Neural progenitor cell (in vitro differentiated cells): ENCODE results near the gene ZP3.

Experiments used
- EZH2 ChIP-seq: fragments of 200-600 bp; sonication (generic); IDR thresholded peaks from 2 replicates; pipeline ENCODE4 v1.6.1; 2017; ENCODE audit warnings: antibody characterized with exemption, mild to moderate bottlenecking, moderate library complexity
- TF ChIP-seq, protein P1 (sequence below): fragments of 200-600 bp; sonication (generic); IDR thresholded peaks from 2 replicates; pipeline ENCODE4 v1.5.1; 2017; ENCODE audit warnings: antibody characterized with exemption, mild to moderate bottlenecking

DNA sequence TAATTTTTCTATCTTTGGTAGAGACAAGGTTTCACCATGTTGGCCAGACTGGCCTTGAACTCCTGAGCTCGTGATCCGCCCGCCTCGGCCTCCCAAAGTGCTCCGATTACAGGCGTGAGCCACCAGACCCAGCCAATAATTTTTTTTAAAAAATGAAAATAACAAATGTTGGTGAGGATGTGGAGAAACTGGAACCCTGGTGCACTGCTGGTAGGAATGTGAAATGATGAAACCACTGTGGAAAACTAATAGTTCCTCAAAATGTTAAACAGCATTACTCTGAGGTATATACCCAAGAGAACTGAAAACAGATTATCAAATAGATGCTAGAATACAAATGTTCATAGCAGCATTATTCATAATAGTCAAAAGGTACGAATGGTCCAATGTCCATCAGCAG lies 42.9 kb upstream of the ZP3 start:
- TF ChIP-seq, protein P1, sequence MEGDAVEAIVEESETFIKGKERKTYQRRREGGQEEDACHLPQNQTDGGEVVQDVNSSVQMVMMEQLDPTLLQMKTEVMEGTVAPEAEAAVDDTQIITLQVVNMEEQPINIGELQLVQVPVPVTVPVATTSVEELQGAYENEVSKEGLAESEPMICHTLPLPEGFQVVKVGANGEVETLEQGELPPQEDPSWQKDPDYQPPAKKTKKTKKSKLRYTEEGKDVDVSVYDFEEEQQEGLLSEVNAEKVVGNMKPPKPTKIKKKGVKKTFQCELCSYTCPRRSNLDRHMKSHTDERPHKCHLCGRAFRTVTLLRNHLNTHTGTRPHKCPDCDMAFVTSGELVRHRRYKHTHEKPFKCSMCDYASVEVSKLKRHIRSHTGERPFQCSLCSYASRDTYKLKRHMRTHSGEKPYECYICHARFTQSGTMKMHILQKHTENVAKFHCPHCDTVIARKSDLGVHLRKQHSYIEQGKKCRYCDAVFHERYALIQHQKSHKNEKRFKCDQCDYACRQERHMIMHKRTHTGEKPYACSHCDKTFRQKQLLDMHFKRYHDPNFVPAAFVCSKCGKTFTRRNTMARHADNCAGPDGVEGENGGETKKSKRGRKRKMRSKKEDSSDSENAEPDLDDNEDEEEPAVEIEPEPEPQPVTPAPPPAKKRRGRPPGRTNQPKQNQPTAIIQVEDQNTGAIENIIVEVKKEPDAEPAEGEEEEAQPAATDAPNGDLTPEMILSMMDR: peak; percentile 6
- no peak for TF ChIP-seq EZH2
